Measurements from ENCODE around the gene TTLL11.

Gene TTLL11

DNA sequence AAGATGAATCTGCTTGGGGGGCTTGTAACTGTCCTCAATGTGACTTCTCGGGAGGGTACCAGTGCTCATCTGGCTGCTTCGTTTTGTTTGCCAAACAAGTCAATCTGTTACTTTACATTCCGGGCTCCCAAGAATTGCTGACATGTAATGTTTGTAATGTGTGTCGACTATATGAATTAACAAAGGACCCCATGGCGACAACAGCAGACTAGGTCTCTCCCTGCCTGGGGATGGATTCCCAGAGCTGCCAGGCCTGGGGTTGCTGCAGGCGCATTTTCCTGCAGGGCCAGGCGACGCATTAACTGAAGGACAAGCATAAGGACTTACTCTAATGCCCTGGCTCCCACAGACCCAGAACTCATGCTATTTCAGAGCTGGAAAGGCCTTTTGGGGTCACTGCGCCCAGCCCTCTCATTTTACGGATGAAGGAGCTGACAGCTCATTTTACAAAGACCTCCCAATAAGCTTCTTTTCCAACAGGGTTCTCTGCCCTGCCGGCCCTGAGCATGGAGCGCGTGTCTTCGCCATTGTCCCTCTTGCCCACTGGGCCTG is 214.8 kb downstream of the TTLL11 start:
- DNase-seq (ENCODE audit: low read depth): no peak

DNA sequence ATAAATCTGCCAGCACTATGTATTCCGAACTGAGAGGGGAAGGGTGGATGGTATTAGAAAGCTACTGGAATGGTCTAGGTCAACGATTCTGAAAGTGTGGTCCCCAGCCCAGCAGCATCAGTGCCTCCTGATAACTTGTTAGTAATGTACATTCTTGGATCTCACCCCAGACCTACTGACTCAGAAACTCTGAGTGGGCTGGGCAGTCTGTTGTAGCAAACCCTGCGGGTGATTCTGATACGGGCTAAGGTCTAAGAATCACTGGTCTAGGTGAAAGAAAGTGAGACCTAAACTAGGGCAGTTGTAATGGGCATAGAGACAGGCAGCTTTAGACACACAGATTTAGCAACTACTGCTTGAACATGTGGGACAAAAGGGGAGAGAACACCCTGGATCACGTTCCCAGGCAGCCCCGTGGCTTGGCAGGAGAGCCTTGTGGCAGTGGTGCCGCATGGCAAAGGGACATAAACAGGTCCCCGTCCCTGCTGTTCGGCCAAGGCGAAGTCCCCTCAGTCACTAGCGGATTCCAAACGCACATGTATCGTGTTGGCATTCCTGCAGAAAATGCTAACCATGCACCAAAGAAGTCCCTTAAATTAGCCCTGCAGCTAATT is 216.3 kb downstream of the TTLL11 start:
- peak; percentile 90 for DNase-seq (ENCODE audit: low read depth)

GRCh38 chr9:121876255-121876654 is 216.9 kb downstream of the TTLL11 start:
- DNase-seq (ENCODE audit: low read depth): peak; percentile 56

- DNase-seq (ENCODE audit: low read depth): no peak
These were observed 218.6 kb downstream of the TTLL11 start for GRCh38 chr9:121874524-121874923.

DNA sequence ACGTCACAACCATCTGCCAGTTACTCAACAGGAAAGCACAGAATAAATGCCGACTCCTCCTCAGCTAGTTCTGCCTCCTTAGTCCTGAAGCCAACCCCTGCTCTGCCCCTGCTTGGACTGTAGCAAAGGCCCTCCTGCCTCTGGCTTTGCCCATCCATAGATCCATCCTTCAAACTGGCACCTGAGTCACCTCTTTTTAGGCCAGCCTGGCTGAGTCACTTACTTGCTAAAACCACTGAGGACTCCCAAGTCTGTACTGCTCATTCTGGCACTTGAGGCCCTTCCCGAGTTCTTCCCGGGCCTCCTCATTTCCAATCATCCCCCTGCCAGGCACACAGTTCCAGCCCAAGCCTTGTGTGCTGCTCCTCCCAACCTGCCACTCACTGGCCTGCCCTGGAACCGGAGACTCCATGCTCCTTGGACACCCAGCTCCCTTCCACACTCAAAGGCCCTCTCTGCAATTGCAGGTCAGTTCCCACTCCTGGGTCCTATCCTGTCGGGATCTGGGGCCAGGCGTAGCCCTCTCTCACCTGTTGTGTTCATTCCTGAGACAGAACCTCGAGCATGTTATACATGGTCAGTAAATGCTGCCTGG is 221.6 kb downstream of the TTLL11 start:
- DNase-seq (ENCODE audit: low read depth): peak; percentile 70

GRCh38 chr9:121870271-121870670 is 222.8 kb downstream of the TTLL11 start:
- no peak for DNase-seq (ENCODE audit: low read depth)

DNA sequence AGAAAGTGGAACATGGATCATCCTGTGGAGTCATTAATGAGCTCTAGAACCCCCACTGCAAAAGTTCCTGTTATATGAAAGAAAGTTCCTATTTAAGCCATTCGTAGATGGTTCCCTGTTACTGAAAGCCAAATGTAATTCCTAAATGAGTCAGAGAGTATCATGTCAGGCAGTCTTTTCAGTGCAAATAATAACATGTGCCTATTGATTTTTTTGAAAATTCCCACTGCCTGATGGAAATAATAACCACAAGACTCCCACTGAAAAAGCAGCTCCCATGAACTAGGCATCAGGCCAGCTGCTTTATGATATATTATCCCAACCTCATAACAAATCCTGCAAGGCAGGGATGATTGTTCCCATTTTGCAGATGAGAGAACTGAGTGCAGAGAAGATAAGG is 224.5 kb downstream of the TTLL11 start:
- DNase-seq (ENCODE audit: low read depth): no peak

GRCh38 chr9:121866927-121867326 is 226.2 kb downstream of the TTLL11 start:
- no peak for DNase-seq (ENCODE audit: low read depth)

DNA sequence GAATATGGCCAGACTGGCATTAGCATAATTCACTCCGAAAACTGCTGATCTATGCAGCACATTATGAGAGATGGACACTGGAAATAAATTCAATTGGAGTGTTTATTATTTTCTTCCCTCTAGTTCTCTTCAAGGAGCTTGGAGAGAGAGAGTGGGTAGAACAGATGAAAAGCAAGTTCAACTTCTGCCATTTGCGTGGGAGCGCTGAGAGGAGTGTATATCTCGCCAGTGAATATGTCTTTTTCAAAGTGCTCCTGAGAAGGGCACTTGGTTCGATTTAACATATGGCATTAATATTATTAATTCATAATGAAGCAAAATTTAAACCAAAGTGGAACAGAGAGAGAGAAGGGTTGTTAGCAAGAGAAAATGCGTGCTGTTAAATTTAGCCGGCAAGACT is 227.2 kb downstream of the TTLL11 start:
- no peak for DNase-seq (ENCODE audit: low read depth)

DNA sequence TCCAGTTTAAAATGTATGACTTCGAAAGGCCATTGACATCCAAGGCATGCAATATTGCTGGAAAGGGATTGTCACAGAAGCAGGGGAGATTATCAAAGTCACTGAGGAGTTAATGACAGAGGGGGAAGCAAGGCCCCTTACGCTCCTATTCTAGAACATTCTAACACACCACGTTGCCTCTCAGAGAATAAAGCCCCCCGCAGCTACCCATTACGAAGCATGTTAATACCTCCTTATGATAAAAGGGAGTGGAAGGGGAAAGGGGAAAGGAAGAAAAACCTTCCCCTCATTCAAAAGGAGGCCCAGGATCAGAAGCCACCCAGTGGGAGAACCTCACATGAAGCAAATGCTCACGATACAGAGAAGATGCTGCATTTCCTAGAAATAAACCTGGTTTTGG is 228.0 kb downstream of the TTLL11 start:
- no peak for DNase-seq (ENCODE audit: low read depth)

GRCh38 chr9:121863955-121864354 is 229.2 kb downstream of the TTLL11 start:
- peak; percentile 56 for DNase-seq (ENCODE audit: low read depth)

DNA sequence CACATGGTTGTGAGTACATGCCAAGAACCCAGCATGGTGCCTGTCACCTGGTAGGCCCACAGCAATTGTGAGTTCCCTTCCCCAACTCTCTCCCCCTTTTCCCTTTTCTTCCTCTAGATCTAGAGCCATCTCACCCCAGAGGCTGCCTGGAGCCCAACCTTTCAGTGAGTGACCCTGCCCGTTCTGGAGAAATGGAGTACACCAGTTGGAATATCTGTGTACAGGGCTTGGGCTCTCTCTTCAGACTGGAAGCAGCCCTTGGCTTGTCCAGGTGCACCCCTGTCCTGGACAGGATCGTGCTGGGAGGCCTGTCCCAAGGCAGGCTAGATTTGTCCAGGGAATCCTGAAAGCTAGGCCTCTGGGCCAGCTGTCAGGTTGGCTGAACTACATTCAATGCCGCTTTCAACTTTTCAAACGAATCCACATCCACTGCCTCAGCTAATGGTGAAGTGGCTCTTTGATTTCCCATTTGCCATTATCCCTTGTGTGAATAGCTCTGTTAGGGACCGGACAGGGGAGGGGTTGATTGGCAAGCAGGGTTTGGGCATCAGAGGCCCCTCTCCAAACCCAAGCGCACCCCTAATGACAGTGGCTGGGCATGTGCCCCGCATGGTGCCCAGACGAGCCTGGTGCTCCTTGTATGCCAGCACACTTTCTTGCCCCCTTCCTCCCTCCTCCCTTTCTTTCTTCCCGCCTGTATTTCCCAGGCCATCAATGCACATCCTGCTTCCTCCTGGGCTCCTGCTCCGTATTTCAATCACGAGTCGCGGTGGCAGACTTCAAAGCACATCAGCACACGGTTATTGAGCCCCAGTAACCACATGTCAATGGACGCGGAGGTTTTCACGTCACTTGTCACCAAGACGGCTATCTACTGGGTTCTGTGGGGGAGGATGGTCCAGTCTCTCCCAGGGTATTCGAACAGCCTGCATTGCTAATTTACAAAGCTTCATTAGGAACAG is 230.5 kb downstream of the TTLL11 start:
- DNase-seq (ENCODE audit: low read depth): no peak

GRCh38 chr9:121861501-121862180 is 231.5 kb downstream of the TTLL11 start:
- DNase-seq (ENCODE audit: low read depth): peak; percentile 63

GRCh38 chr9:121860744-121861143 is 232.4 kb downstream of the TTLL11 start:
- peak; percentile 61 for DNase-seq (ENCODE audit: low read depth)

DNA sequence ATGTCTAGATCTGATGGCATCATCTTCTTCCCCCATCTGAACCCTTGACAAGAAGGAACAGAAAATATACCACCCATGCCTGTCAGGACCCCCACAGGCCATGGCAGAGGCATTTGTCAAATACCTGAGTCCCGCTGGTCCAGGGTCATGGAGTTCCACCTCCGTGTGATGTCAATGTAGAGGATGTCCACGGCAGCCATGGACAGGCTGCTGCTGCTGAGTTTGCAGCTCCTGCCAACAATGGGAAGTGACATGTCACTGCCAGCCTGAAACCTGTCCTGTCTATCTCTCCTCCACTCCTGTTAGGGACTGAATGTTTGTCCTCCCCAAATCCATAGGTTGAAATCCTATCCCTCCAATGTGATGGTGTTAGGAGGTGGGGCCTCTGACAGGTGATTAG is 232.9 kb downstream of the TTLL11 start:
- DNase-seq (ENCODE audit: low read depth): no peak

GRCh38 chr9:121859646-121860045 is 233.5 kb downstream of the TTLL11 start:
- no peak for DNase-seq (ENCODE audit: low read depth)

- DNase-seq (ENCODE audit: low read depth): no peak
These were observed 234.3 kb downstream of the TTLL11 start for GRCh38 chr9:121858788-121859187.

GRCh38 chr9:121857928-121858327 is 235.2 kb downstream of the TTLL11 start:
- DNase-seq (ENCODE audit: low read depth): no peak

DNA sequence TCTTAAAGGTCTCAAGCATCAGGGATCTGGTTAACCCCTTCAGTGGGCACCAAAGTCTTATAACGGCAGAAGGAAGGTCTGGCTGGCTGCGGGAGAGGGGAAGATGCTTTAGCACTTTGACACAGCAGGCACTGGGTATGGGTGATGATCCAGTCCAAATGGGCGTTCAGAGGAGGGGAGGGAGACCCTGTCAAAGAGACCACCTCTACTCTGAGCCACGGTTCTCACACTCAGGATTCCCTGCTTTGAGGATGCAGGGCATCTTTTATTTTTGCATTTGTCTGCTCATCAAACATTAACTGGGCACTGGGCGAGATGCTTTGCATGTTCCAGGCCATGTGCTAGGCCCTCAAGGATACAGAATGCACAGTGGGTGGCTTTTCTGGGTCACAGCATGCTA is 237.6 kb downstream of the TTLL11 start:
- no peak for DNase-seq (ENCODE audit: low read depth)

DNA sequence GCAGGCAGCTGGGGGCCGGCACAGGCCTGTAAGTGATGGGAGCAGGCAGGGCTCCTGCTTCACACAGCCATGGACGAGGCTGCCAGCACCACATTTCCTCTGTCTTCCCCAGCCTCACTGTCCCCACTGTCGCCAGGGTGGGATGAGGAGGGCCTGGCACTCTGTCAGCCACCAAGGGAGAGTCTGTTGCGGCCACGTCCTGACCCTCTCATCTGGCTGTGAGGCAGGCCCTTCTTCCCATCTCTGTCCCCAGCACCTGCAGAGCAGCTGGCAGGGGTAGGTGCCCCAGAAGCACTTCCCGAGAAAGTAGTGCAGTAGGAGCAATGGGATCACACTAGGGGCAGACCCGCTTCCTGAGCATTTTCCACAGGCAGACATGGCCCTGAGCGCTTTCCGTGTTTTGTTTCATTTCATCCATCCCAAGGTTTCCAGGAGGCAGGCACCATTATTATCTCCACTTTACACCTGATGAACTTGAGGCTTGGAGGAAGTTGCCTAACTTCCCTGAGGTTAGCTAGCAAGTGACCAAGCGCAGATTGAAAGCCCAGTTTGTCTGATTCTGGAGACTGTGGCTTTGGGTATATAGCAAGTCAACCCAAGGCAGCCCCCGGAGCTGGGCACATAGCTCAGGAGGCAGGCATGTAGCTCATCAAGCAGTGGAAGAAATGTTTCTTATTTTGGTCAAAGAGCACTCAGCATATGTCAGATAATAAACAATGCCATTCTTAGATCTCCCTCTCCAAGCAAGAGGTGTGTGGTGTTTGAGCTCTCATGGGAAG is 239.3 kb downstream of the TTLL11 start:
- DNase-seq (ENCODE audit: low read depth): no peak
